Mesendoderm (in vitro differentiated cells): ENCODE measurements around the gene HOMER1. TPM values are rescaled to one million over a fixed set of nuclear protein-coding genes. Genes with fewer than 3 reads are reported as not detected.

Experiments used
- DNase-seq: peaks from one replicate; pipeline ENCODE4 v3.0.0; 2013
- H2AK5ac ChIP-seq: 2 replicates; pipeline ENCODE4 v1.6.1; 2013; ENCODE audit warnings: low read length, inconsistent platforms
- H2BK120ac ChIP-seq: 2 replicates; pipeline ENCODE4 v1.6.1; 2013; ENCODE audit warnings: low read depth, mild to moderate bottlenecking, low read length, moderate library complexity, mixed read lengths
- H2BK15ac ChIP-seq: replicated peaks from 2 replicates; pipeline ENCODE4 v1.6.1; 2013; ENCODE audit warnings: low read depth, mild to moderate bottlenecking, moderate library complexity
- H2BK5ac ChIP-seq: 2 replicates; pipeline ENCODE4 v1.6.1; 2013; ENCODE audit warnings: low read length, inconsistent platforms
- H3K18ac ChIP-seq: 2 replicates; pipeline ENCODE4 v1.6.1; 2013; ENCODE audit warnings: mild to moderate bottlenecking, low read length, mixed read lengths
- H3K23ac ChIP-seq: one replicate; pipeline ENCODE4 v1.6.1; 2013; ENCODE audit warnings: low read length
- H3K27ac ChIP-seq: 2 replicates; pipeline ENCODE4 v1.5.1; 2013; ENCODE audit warnings: low read depth, mild to moderate bottlenecking, inconsistent platforms, low read length, moderate library complexity
- H3K27me3 ChIP-seq: 2 replicates; pipeline ENCODE4 v1.6.1; 2013; ENCODE audit warnings: low read length, control low read depth, mild to moderate bottlenecking, inconsistent platforms; ENCODE audit not compliant: insufficient read depth, poor library complexity
- H3K36me3 ChIP-seq: 2 replicates; pipeline ENCODE4 v1.6.1; 2013; ENCODE audit warnings: low read length, inconsistent platforms; ENCODE audit not compliant: control insufficient read depth, insufficient read depth
- H3K4ac ChIP-seq: one replicate; pipeline ENCODE4 v1.6.1; 2013; ENCODE audit warnings: low read depth, mild to moderate bottlenecking, low read length, moderate library complexity
- H3K4me1 ChIP-seq: 2 replicates; pipeline ENCODE4 v1.6.1; 2013; ENCODE audit warnings: low read depth, low read length, inconsistent platforms; ENCODE audit not compliant: control insufficient read depth
- H3K4me2 ChIP-seq: 2 replicates; pipeline ENCODE4 v1.6.1; 2013; ENCODE audit warnings: low read length
- H3K4me3 ChIP-seq: 2 replicates; pipeline ENCODE4 v1.5.1; 2013; ENCODE audit warnings: mild to moderate bottlenecking, low read length
- H3K56ac ChIP-seq: one replicate; pipeline ENCODE4 v1.6.1; 2013; ENCODE audit warnings: low read length
- H3K79me1 ChIP-seq: 2 replicates; pipeline ENCODE4 v1.6.1; 2013; ENCODE audit warnings: low read length, inconsistent platforms
- H3K79me2 ChIP-seq: 2 replicates; pipeline ENCODE4 v1.6.1; 2013; ENCODE audit warnings: mild to moderate bottlenecking, low read length; ENCODE audit not compliant: control insufficient read depth, insufficient read depth
- H3K9ac ChIP-seq: 2 replicates; pipeline ENCODE4 v1.6.1; 2013; ENCODE audit warnings: low read length, inconsistent platforms
- H4K5ac ChIP-seq: one replicate; pipeline ENCODE4 v1.6.1; 2013; ENCODE audit warnings: low read length
- H4K8ac ChIP-seq: one replicate; pipeline ENCODE4 v1.6.1; 2013; ENCODE audit warnings: low read depth, mild to moderate bottlenecking, control low read depth, low read length, moderate library complexity
- WGBS: extraction: QIAGEN DNeasy Blood & Tissue Kit; methylation state at CpG from one replicate; pipeline ENCODE4 v1.1.7; 2013; ENCODE audit warnings: low lambda C conversion rate, missing lambda C conversion rate; ENCODE audit not compliant: insufficient coverage; ENCODE audit errors: extremely low coverage; 5-methylcytosine and 5-hydroxymethylcytosine counted together
- polyA plus RNA-seq, 2 experiments: library from polyadenylated mRNA; stranded (reverse); fragments of 200-250 nt; gene quantifications; one replicate each; pipeline ENCODE4 v1.2.3, GENCODE V29; 2013

Gene HOMER1
- 67.4 TPM for polyA plus RNA-seq (2013, experiment 1 of 2)
- polyA plus RNA-seq (2013, experiment 2 of 2), result 65.4 TPM

GRCh38 chr5:79513704-79514390, at the start of gene HOMER1:
Gene HOMER1 (minus strand): TSS chr5:79514134. CDS start chr5:79512774, 1,360 bp downstream.
- peak within 1 kb of the TSS; percentile 24 for H2BK5ac ChIP-seq
- WGBS, result no CpG with 5 or more reads among the region's 85 CpGs

DNA sequence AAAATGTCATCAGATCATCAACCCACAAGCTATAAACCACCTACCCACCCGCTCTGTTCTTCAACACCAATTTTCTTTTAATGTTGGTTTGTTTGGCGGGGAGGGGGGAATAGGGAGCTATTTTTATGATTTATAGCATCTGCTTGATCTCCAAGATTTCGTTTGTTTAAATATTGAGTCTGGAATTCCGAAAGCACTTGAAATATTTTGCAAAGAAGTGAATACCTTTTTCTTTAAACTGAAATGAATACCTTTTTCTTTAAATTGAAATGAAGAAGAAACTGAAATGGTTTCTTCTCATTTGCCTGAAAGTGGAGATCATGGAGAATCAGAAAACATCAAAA, 49.3 kb upstream of the HOMER1 start:
- Histone ChIP-seq H4K5ac (no peak overlapping the region), H3K4ac (no peak overlapping the region), H2AK5ac (no peak overlapping the region), H3K4me1 (no peaks in the 10 kb centered on the region), H3K4me3 (no peak overlapping the region), H3K79me2 (no peaks in the 10 kb centered on the region), H3K56ac (no peak overlapping the region), H3K4me2 (no peak overlapping the region), H3K27ac (no peak overlapping the region), H2BK5ac (no peak overlapping the region), H2BK120ac (no peak overlapping the region), H3K79me1 (no peaks in the 10 kb centered on the region), H3K23ac (no peak overlapping the region), H3K27me3 (no peaks in the 10 kb centered on the region), H3K9ac (no peak overlapping the region), H2BK15ac (no peak overlapping the region), H3K36me3 (no peaks in the 10 kb centered on the region), H3K18ac (no peak overlapping the region), H4K8ac (no peak overlapping the region)
- no CpG with 5 or more reads among the region's 4 CpGs for WGBS
- no peak for DNase-seq

More at GRCh38 chr5:79513704-79514390, at the start of gene HOMER1:
- Histone ChIP-seq H3K79me1 (peaks cover 4% of the 10 kb centered on the region), H3K36me3 (no peaks in the 10 kb centered on the region), H3K9ac (peak within 1 kb of the TSS; percentile 79), H3K27ac (peak within 1 kb of the TSS; percentile 98), H4K5ac (no peak within 1 kb of the TSS), H2BK15ac (no peak within 1 kb of the TSS), H3K4me2 (peak within 1 kb of the TSS; percentile 58), H2AK5ac (no peak within 1 kb of the TSS), H3K4me1 (peaks cover 12% of the 10 kb centered on the region), H3K18ac (peak within 1 kb of the TSS; percentile 95), H2BK120ac (peak within 1 kb of the TSS; percentile 5), H3K4ac (peak within 1 kb of the TSS; percentile 70), H3K79me2 (peaks cover 39% of the 10 kb centered on the region), H3K56ac (peak within 1 kb of the TSS; percentile 94), H4K8ac (peak within 1 kb of the TSS; percentile 68), H3K23ac (peak within 1 kb of the TSS; percentile 70), H3K27me3 (no peaks in the 10 kb centered on the region), H3K4me3 (peak within 1 kb of the TSS; percentile 92)
- DNase-seq, result peak; percentile 86

GRCh38 chr5:79562351-79563246, 48.7 kb upstream of the HOMER1 start:
- WGBS, result no CpG with 5 or more reads among the region's 3 CpGs
- Histone ChIP-seq H2BK5ac (no peak overlapping the region), H3K4me1 (no peaks in the 10 kb centered on the region), H3K27ac (no peak overlapping the region), H3K23ac (no peak overlapping the region), H4K8ac (no peak overlapping the region), H3K18ac (no peak overlapping the region), H4K5ac (no peak overlapping the region), H3K27me3 (no peaks in the 10 kb centered on the region), H2AK5ac (no peak overlapping the region), H3K9ac (no peak overlapping the region), H3K56ac (no peak overlapping the region), H2BK120ac (no peak overlapping the region), H2BK15ac (no peak overlapping the region), H3K36me3 (no peaks in the 10 kb centered on the region), H3K4me3 (no peak overlapping the region), H3K79me2 (no peaks in the 10 kb centered on the region), H3K4me2 (no peak overlapping the region), H3K4ac (no peak overlapping the region), H3K79me1 (no peaks in the 10 kb centered on the region)
- DNase-seq, result peak; percentile 45

GRCh38 chr5:79561525-79561893, 47.6 kb upstream of the HOMER1 start:
- H3K79me1 ChIP-seq, result no peaks in the 10 kb centered on the region
- H3K27ac ChIP-seq, result no peak overlapping the region
- WGBS, result no CpG with 5 or more reads among the region's 3 CpGs
- H3K4me2 ChIP-seq, result no peak overlapping the region
- no peak overlapping the region for H3K4me3 ChIP-seq
- no peak overlapping the region for H3K9ac ChIP-seq
- no peak overlapping the region for H2BK120ac ChIP-seq
- H3K36me3 ChIP-seq, result no peaks in the 10 kb centered on the region
- no peak overlapping the region for H3K56ac ChIP-seq
- H3K27me3 ChIP-seq, result no peaks in the 10 kb centered on the region
- H3K4ac ChIP-seq, result no peak overlapping the region
- H3K79me2 ChIP-seq, result no peaks in the 10 kb centered on the region
- no peak overlapping the region for H3K18ac ChIP-seq
- no peak overlapping the region for H2AK5ac ChIP-seq
- no peaks in the 10 kb centered on the region for H3K4me1 ChIP-seq
- no peak overlapping the region for H4K8ac ChIP-seq
- H4K5ac ChIP-seq, result no peak overlapping the region
- H3K23ac ChIP-seq, result no peak overlapping the region
- no peak for DNase-seq
- H2BK5ac ChIP-seq, result no peak overlapping the region
- H2BK15ac ChIP-seq, result no peak overlapping the region

- no peaks in the 10 kb centered on the region for H3K79me2 ChIP-seq
- no peaks in the 10 kb centered on the region for H3K79me1 ChIP-seq
- H3K4me2 ChIP-seq, result no peak overlapping the region
- no peak overlapping the region for H3K4me3 ChIP-seq
- whole genome bisulfite sequencing, result no CpG with 5 or more reads among the region's 4 CpGs
- no peaks in the 10 kb centered on the region for H3K4me1 ChIP-seq
- H4K5ac ChIP-seq, result no peak overlapping the region
- no peaks in the 10 kb centered on the region for H3K27me3 ChIP-seq
- no peak overlapping the region for H3K56ac ChIP-seq
- no peak overlapping the region for H2AK5ac ChIP-seq
- H3K27ac ChIP-seq, result no peak overlapping the region
- H2BK15ac ChIP-seq, result no peak overlapping the region
- H3K36me3 ChIP-seq, result no peaks in the 10 kb centered on the region
- no peak overlapping the region for H3K9ac ChIP-seq
- no peak overlapping the region for H2BK120ac ChIP-seq
- no peak for DNase-seq
- H3K23ac ChIP-seq, result no peak overlapping the region
- H2BK5ac ChIP-seq, result no peak overlapping the region
- no peak overlapping the region for H4K8ac ChIP-seq
- no peak overlapping the region for H3K4ac ChIP-seq
- H3K18ac ChIP-seq, result no peak overlapping the region
Observed at GRCh38 chr5:79560771-79561524, 47.0 kb upstream of the HOMER1 start.
